Endothelial cell (in vitro differentiated cells): ENCODE results near the gene C12orf76. TPM values are rescaled to one million over a fixed set of nuclear protein-coding genes. Genes with fewer than 3 reads are reported as not detected.
A peak's percentile ranks its signal among the peaks of the same experiment; 100 is the strongest.

Source experiments
- DNase-seq: peaks from one replicate; pipeline ENCODE4 v3.0.0; 2021; ENCODE audit warnings: low spot score
- H3K27ac Mint-ChIP-seq: one replicate; pipeline ENCODE4 v1.8.0; 2021; ENCODE audit warnings: mixed read lengths, inconsistent platforms; ENCODE audit not compliant: unreplicated experiment
- H3K27me3 Mint-ChIP-seq: one replicate; pipeline ENCODE4 v1.8.0; 2021; ENCODE audit warnings: mild to moderate bottlenecking, moderate library complexity, mixed read lengths, inconsistent platforms; ENCODE audit not compliant: unreplicated experiment
- H3K36me3 Mint-ChIP-seq: one replicate; pipeline ENCODE4 v1.8.0; 2021; ENCODE audit warnings: mild to moderate bottlenecking, low read depth, mixed read lengths, inconsistent platforms; ENCODE audit not compliant: unreplicated experiment
- H3K4me1 Mint-ChIP-seq: one replicate; pipeline ENCODE4 v1.8.0; 2021; ENCODE audit warnings: mild to moderate bottlenecking, mixed read lengths, inconsistent platforms; ENCODE audit not compliant: unreplicated experiment
- H3K4me3 Mint-ChIP-seq: one replicate; pipeline ENCODE4 v1.8.0; 2021; ENCODE audit warnings: mild to moderate bottlenecking, mixed read lengths, inconsistent platforms; ENCODE audit not compliant: unreplicated experiment
- H3K9me3 Mint-ChIP-seq: one replicate; pipeline ENCODE4 v1.8.0; 2021; ENCODE audit warnings: mixed read lengths, inconsistent platforms; ENCODE audit not compliant: unreplicated experiment
- CTCF ChIP-seq: fragments of 200-600 bp; sonication (generic); IDR thresholded peaks from one replicate; pipeline ENCODE4 v1.5.0; 2021; ENCODE audit warnings: antibody characterized with exemption; ENCODE audit not compliant: unreplicated experiment
- total RNA-seq: library from RNA; stranded (reverse); fragmentation: NEBNext Ultra II Directional; extraction: Animal tissue kit (Norgen Biotek cat#: 25700); gene quantifications from one replicate; pipeline ENCODE4 v1.2.1, GENCODE V29; 2021; ENCODE audit not compliant: unreplicated experiment

Gene C12orf76
- total RNA-seq, 1 donor from 2014 or later: 21.9 TPM

GRCh38 chr12:110047297-110047940, 903 bp downstream of the C12orf76 start:
- Mint-ChIP-seq H3K9me3 (no peaks in the 10 kb centered on the region), H3K36me3 (peaks cover 17% of the 10 kb centered on the region), H3K27ac (peak overlapping the region; percentile 48), H3K27me3 (peaks cover 6% of the 10 kb centered on the region), H3K4me1 (peaks cover 27% of the 10 kb centered on the region), H3K4me3 (peak overlapping the region; percentile 95)
- no peak for DNase-seq
- no peak for TF ChIP-seq CTCF

- peaks cover 31% of the 10 kb centered on the region for H3K4me1 Mint-ChIP-seq
- DNase-seq: no peak
- no peak for TF ChIP-seq CTCF
- peaks cover 20% of the 10 kb centered on the region for H3K36me3 Mint-ChIP-seq
- no peaks in the 10 kb centered on the region for H3K9me3 Mint-ChIP-seq
- H3K4me3 Mint-ChIP-seq: peak overlapping the region; percentile 95
- no peak overlapping the region for H3K27ac Mint-ChIP-seq
- peaks cover 6% of the 10 kb centered on the region for H3K27me3 Mint-ChIP-seq
These were observed 1.7 kb downstream of the C12orf76 start for GRCh38 chr12:110046451-110047187.

GRCh38 chr12:110042264-110042663, 6.1 kb downstream of the C12orf76 start:
- TF ChIP-seq CTCF: no peak
- H3K27ac Mint-ChIP-seq: peak overlapping the region; percentile 97
- H3K36me3 Mint-ChIP-seq: peaks cover 28% of the 10 kb centered on the region
- H3K9me3 Mint-ChIP-seq: no peaks in the 10 kb centered on the region
- H3K27me3 Mint-ChIP-seq: peaks cover 7% of the 10 kb centered on the region
- H3K4me1 Mint-ChIP-seq: peaks cover 36% of the 10 kb centered on the region
- no peak for DNase-seq
- H3K4me3 Mint-ChIP-seq: peak overlapping the region; percentile 22

- H3K36me3 Mint-ChIP-seq: peaks cover 49% of the 10 kb centered on the region
- peaks cover 5% of the 10 kb centered on the region for H3K27me3 Mint-ChIP-seq
- no peaks in the 10 kb centered on the region for H3K9me3 Mint-ChIP-seq
- peaks cover 36% of the 10 kb centered on the region for H3K4me1 Mint-ChIP-seq
- peak overlapping the region; percentile 59 for H3K4me3 Mint-ChIP-seq
- peak; percentile 10 for DNase-seq
- H3K27ac Mint-ChIP-seq: peak overlapping the region; percentile 88
- no peak for TF ChIP-seq CTCF
These were observed 9.1 kb downstream of the C12orf76 start for GRCh38 chr12:110039085-110039807.
